CD4-positive, alpha-beta T cell (primary cell): ENCODE measurements around the gene RPP21. TPM values are rescaled to one million over a fixed set of nuclear protein-coding genes. Genes with fewer than 3 reads are reported as not detected.

Experiments
- ATAC-seq: fragments of 200-7000 bp; cut with Tn5 transposase; one replicate; pipeline ENCODE4 v1.10.0; 2022; ENCODE audit warnings: mild to moderate bottlenecking; ENCODE audit not compliant: poor library complexity
- CTCF ChIA-PET: fragments of 350-600 bp; sonication (Branson Sonifier 250); formaldehyde crosslinking; loops from one replicate; lab custom pipeline; 2021; ENCODE audit warnings: antibody characterized with exemption, inconsistent platforms; lab: Charles Lee
- POLR2A ChIA-PET: fragments of 350-600 bp; sonication (Branson Sonifier 250); formaldehyde crosslinking; loops from one replicate; lab custom pipeline; 2021; ENCODE audit warnings: antibody characterized with exemption, inconsistent platforms; lab: Charles Lee
- DNase-seq, 14 experiments: peaks; one replicate each; pipeline ENCODE4 v3.0.0-alpha.2; 2013 to 2020; ENCODE audit warnings: mixed read lengths in 2 of 14
- H3K27ac ChIP-seq, 2 donors: one replicate each; pipeline versions ENCODE4 v1.5.1 to v1.7.0; 2013; ENCODE audit warnings: low read length in 2 of 2, low read depth in 1 of 2, mild to moderate bottlenecking in 1 of 2
- H3K27me3 ChIP-seq, 2 experiments: 1 replicate in 1 of 2; 2 replicates in 1 of 2; pipeline versions ENCODE4 v1.6.1 to v1.7.0; 2013; ENCODE audit warnings: low read length in 2 of 2, control low read depth in 1 of 2, mild to moderate bottlenecking in 1 of 2, moderate library complexity in 1 of 2; ENCODE audit not compliant: insufficient read depth in 2 of 2, control insufficient read depth in 1 of 2
- H3K36me3 ChIP-seq: one replicate; pipeline ENCODE4 v1.6.1; 2013; ENCODE audit warnings: low read length, control low read depth; ENCODE audit not compliant: insufficient read depth
- H3K4me1 ChIP-seq: one replicate; pipeline ENCODE4 v1.6.1; 2013; ENCODE audit warnings: low read length, control low read depth; ENCODE audit not compliant: insufficient read depth
- H3K4me3 ChIP-seq: one replicate; pipeline ENCODE4 v1.5.1; 2013; ENCODE audit warnings: mild to moderate bottlenecking, low read length, moderate library complexity
- H3K9me3 ChIP-seq, 2 experiments: 1 replicate in 1 of 2; 2 replicates in 1 of 2; pipeline versions ENCODE4 v1.6.1 to v1.7.0; 2013; ENCODE audit warnings: low read length in 2 of 2, mild to moderate bottlenecking in 2 of 2, control low read depth in 1 of 2, moderate library complexity in 1 of 2; ENCODE audit not compliant: control insufficient read depth in 1 of 2, insufficient read depth in 1 of 2
- H3K27ac Mint-ChIP-seq: one replicate; pipeline ENCODE4 v1.8.0; 2020; ENCODE audit warnings: mixed read lengths
- H3K27me3 Mint-ChIP-seq: one replicate; pipeline ENCODE4 v1.8.0; 2021; ENCODE audit warnings: mixed read lengths
- H3K36me3 Mint-ChIP-seq: one replicate; pipeline ENCODE4 v1.8.0; 2021; ENCODE audit warnings: low read depth, mixed read lengths
- H3K4me1 Mint-ChIP-seq: one replicate; pipeline ENCODE4 v1.8.0; 2021; ENCODE audit warnings: low read depth, mixed read lengths
- H3K4me3 Mint-ChIP-seq: one replicate; pipeline ENCODE4 v1.8.0; 2020; ENCODE audit warnings: mild to moderate bottlenecking, mixed read lengths
- H3K9me3 Mint-ChIP-seq: one replicate; pipeline ENCODE4 v1.8.0; 2020; ENCODE audit warnings: mixed read lengths
- CTCF ChIP-seq: fragments of 200-600 bp; IDR thresholded peaks from one replicate; pipeline ENCODE4 v1.8.0; 2022; ENCODE audit warnings: antibody characterized with exemption, mild to moderate bottlenecking
- intact Hi-C, 2 experiments: fragments of 100-400 bp; cut with DNase I in 1 of 2; cut with micrococcal nuclease in 1 of 2; formaldehyde crosslinking; loops; one replicate each; pipeline versions ENCODE4 v1.15.1 to v1.9.0; 2023 to 2025; cut with DNase I, micrococcal nuclease
- total RNA-seq, 174 experiments: library from RNA in 2 of 174; stranded (reverse) in 2 of 174; gene quantifications; one replicate each; pipeline ENCODE4 v1.2.3 and lab custom pipeline; 2021 to 2026

RPP21 gene
- total RNA-seq, 2 experiments from 2014 or later: 42.8 to 51.9 TPM

DNA sequence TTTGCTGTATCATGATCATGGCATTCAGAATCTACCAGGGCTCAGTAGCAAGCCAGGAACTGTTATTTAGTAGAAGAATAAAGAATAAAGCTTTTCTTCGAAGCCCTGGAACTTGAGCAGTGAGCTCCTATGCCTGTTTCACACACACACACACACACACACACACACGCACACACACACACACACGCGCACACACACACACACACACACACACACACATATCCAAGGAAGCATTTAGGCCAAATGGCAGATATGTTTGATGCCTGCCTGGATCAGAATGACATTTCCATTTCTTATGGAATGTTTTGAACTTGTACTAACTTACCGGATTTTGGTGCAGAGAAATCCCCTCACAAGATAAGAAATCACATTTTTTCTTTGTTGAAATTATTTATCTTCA lies 35.5 kb downstream of the RPP21 start:
- H3K4me1 Mint-ChIP-seq: no peaks in the 10 kb centered on the region
- H3K9me3 Mint-ChIP-seq: no peaks in the 10 kb centered on the region
- H3K4me3 Mint-ChIP-seq: no peak overlapping the region

DNA sequence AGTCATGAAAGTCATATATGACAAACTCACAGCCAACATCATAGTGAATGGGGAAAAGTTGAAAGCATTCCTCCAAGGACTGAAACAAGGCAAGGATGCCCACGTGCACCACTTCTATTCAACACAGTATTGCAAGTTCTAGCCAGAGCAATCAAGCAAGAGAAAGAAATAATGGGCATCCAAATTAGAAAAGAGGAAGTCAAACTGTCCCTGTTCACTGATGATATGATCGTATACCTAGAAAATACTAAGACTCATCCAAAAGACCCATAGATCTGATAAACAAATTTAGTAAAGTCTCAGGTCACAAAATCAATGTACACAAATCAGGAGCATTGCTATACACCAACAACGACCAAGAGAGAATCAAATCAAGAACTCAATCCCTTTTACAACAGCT lies 41.2 kb downstream of the RPP21 start:
- CTCF ChIA-PET: no interaction called here
- peaks cover 94% of the 10 kb centered on the region for H3K27me3 Mint-ChIP-seq
- H3K4me1 Mint-ChIP-seq: no peaks in the 10 kb centered on the region
- H3K4me1 ChIP-seq: no peaks in the 10 kb centered on the region
- no peak for TF ChIP-seq CTCF
- H3K4me3 Mint-ChIP-seq: no peak overlapping the region
- ATAC-seq (no peak), DNase-seq (no peak)
- H3K4me3 ChIP-seq: no peak overlapping the region
- POLR2A ChIA-PET: no interaction called here
- H3K36me3 ChIP-seq: no peaks in the 10 kb centered on the region
- H3K36me3 Mint-ChIP-seq: no peaks in the 10 kb centered on the region
- H3K27ac Mint-ChIP-seq: no peak overlapping the region
- no peak overlapping the region for H3K27ac ChIP-seq
- no peaks in the 10 kb centered on the region for H3K9me3 Mint-ChIP-seq
- H3K9me3 ChIP-seq: no peaks in the 10 kb centered on the region
- peaks cover 6 to 65% of the 10 kb centered on the region in 2 experiments for H3K27me3 ChIP-seq
- intact Hi-C loops: no loop called here

More for the DNA sequence above, 35.5 kb downstream of the RPP21 start:
- DNase-seq: no peak
- Histone ChIP-seq H3K27me3 (peaks cover 7 to 42% of the 10 kb centered on the region in 2 experiments), H3K9me3 (no peaks in the 10 kb centered on the region), H3K4me3 (no peak overlapping the region), H3K27ac (no peak overlapping the region), H3K36me3 (no peaks in the 10 kb centered on the region), H3K4me1 (no peaks in the 10 kb centered on the region)
- Mint-ChIP-seq H3K27me3 (peaks cover 73% of the 10 kb centered on the region), H3K36me3 (no peaks in the 10 kb centered on the region), H3K27ac (no peak overlapping the region)
- ChIA-PET POLR2A (no interaction called here), CTCF (no interaction called here)
- no peak for ATAC-seq
- intact Hi-C loops: no loop called here
- TF ChIP-seq CTCF: no peak

DNA sequence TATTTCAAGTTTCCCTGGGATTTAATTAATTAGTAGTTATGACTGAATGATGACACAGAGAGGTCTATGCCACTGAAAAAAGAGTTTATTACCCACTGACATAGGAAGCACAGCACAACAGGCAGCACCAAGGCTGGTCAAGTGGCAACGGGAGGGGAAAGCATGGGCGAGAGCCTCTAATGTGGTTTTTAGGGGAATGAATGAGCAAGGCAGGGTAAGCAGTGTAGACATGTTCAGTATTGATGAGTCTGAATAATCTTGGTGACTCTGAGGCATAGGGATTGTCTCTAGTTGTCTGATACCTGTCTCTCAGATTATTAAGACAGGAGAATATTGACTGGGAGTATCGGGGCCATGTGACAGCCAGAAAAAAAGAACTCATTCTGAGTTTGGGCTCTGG lies 46.3 kb downstream of the RPP21 start:
- Mint-ChIP-seq H3K36me3 (no peaks in the 10 kb centered on the region), H3K4me3 (no peak overlapping the region), H3K9me3 (no peaks in the 10 kb centered on the region), H3K4me1 (no peaks in the 10 kb centered on the region), H3K27me3 (peaks cover 85% of the 10 kb centered on the region), H3K27ac (no peak overlapping the region)
- Histone ChIP-seq H3K27ac (no peak overlapping the region), H3K4me1 (no peaks in the 10 kb centered on the region), H3K9me3 (no peaks in the 10 kb centered on the region), H3K36me3 (no peaks in the 10 kb centered on the region), H3K4me3 (no peak overlapping the region), H3K27me3 (peaks cover 18 to 46% of the 10 kb centered on the region in 2 experiments)
- DNase-seq (no peak), ATAC-seq (no peak)
- ChIA-PET POLR2A (no interaction called here), CTCF (no interaction called here)
- intact Hi-C loops: no loop called here
- no peak for TF ChIP-seq CTCF
